Neural cell (in vitro differentiated cells): ENCODE measurements around the gene ACTN4. TPM values are rescaled to one million over a fixed set of nuclear protein-coding genes. Genes with fewer than 3 reads are reported as not detected.

Experiments
- H2AFZ ChIP-seq: fragments of 200-600, 300-800 bp; sonication (generic), shearing (Covaris generic); 2 replicates; pipeline ENCODE4 v1.6.0; 2014; ENCODE audit warnings: low read depth, mild to moderate bottlenecking, antibody characterized with exemption, low read length, moderate library complexity
- H3F3A ChIP-seq: fragments of 200-600 bp; shearing (Covaris generic); 2 replicates; pipeline ENCODE4 v1.6.1; 2016; ENCODE audit warnings: mild to moderate bottlenecking, moderate library complexity, mixed read lengths, antibody characterized with exemption, low read length; ENCODE audit not compliant: insufficient read depth, poor library complexity, severe bottlenecking
- H3K27ac ChIP-seq: fragments of 200-600, 300-800 bp; sonication (generic), shearing (Covaris generic); 2 replicates; pipeline ENCODE4 v1.5.1; 2014; ENCODE audit warnings: mild to moderate bottlenecking, low read length, moderate library complexity
- H3K27me3 ChIP-seq: fragments of 300-800, 200-600 bp; sonication (generic), shearing (Covaris generic); 2 replicates; pipeline ENCODE4 v1.6.0; 2014; ENCODE audit warnings: mild to moderate bottlenecking, low read depth, low read length, moderate library complexity; ENCODE audit not compliant: insufficient read depth
- H3K36me3 ChIP-seq: fragments of 300-800, 200-600 bp; sonication (generic), shearing (Covaris generic); 2 replicates; pipeline ENCODE4 v1.5.1; 2014; ENCODE audit warnings: mild to moderate bottlenecking, antibody characterized with exemption, low read length, moderate library complexity; ENCODE audit not compliant: insufficient read depth
- H3K4me2 ChIP-seq: fragments of 300-800, 200-600 bp; sonication (generic), shearing (Covaris generic); 2 replicates; pipeline ENCODE4 v1.6.0; 2014; ENCODE audit warnings: mild to moderate bottlenecking, low read length
- H3K4me3 ChIP-seq: fragments of 300-800, 200-600 bp; sonication (generic), shearing (Covaris generic); 2 replicates; pipeline ENCODE4 v1.5.1; 2014; ENCODE audit warnings: mild to moderate bottlenecking, low read length, moderate library complexity
- H3K79me2 ChIP-seq: fragments of 200-600 bp; shearing (Covaris generic); replicated peaks from 2 replicates; pipeline ENCODE4 v1.6.0; 2014; ENCODE audit warnings: mild to moderate bottlenecking, low read length, moderate library complexity; ENCODE audit not compliant: insufficient read depth
- H3K9ac ChIP-seq: fragments of 300-800, 200-600 bp; sonication (generic), shearing (Covaris generic); 2 replicates; pipeline ENCODE4 v1.6.1; 2016; ENCODE audit warnings: mild to moderate bottlenecking, low read length, mixed read lengths
- H3K9me2 ChIP-seq: fragments of 200-600 bp; shearing (Covaris generic); 2 replicates; pipeline ENCODE4 v1.6.1; 2016; ENCODE audit warnings: mild to moderate bottlenecking, low read length, mixed read lengths; ENCODE audit not compliant: insufficient read depth
- H3K9me3 ChIP-seq: fragments of 200-600, 300-800 bp; sonication (generic), shearing (Covaris generic); 2 replicates; pipeline ENCODE4 v1.6.1; 2016; ENCODE audit warnings: mild to moderate bottlenecking, mixed run types, low read length, moderate library complexity, mixed read lengths
- H4K20me1 ChIP-seq: fragments of 200-600 bp; shearing (Covaris generic); 2 replicates; pipeline ENCODE4 v1.6.1; 2016; ENCODE audit warnings: mild to moderate bottlenecking, mixed run types; ENCODE audit not compliant: insufficient read depth
- EP300 ChIP-seq: fragments of 450-650 bp; conservative IDR thresholded peaks from 2 replicates; pipeline ENCODE4 v1.6.1; 2014; ENCODE audit warnings: antibody characterized with exemption, mild to moderate bottlenecking, moderate library complexity; ENCODE audit not compliant: poor library complexity, severe bottlenecking
- EZH2 ChIP-seq: fragments of 200-600, 300-800 bp; shearing (Covaris generic), sonication (generic); IDR thresholded peaks from 2 replicates; pipeline ENCODE4 v1.6.1; 2014; ENCODE audit warnings: antibody characterized with exemption, low read length, borderline replicate concordance, mild to moderate bottlenecking; ENCODE audit not compliant: insufficient read depth, poor library complexity, severe bottlenecking
- MXI1 ChIP-seq: fragments of 450-650 bp; conservative IDR thresholded peaks from 2 replicates; pipeline ENCODE4 v1.6.1; 2014; ENCODE audit warnings: antibody characterized with exemption, mild to moderate bottlenecking; ENCODE audit not compliant: poor library complexity, severe bottlenecking
- POLR2AphosphoS5 ChIP-seq: IDR thresholded peaks from 2 replicates; pipeline ENCODE4 v1.6.1; 2012
- RAD21 ChIP-seq: fragments of 450-650 bp; conservative IDR thresholded peaks from 2 replicates; pipeline ENCODE4 v1.6.1; 2014; ENCODE audit warnings: antibody characterized with exemption, mild to moderate bottlenecking, moderate library complexity
- SMC3 ChIP-seq: fragments of 450-650 bp; conservative IDR thresholded peaks from 2 replicates; pipeline ENCODE4 v1.6.1; 2014; ENCODE audit warnings: antibody characterized with exemption, mild to moderate bottlenecking, moderate library complexity; ENCODE audit not compliant: poor library complexity
- TAF1 ChIP-seq: IDR thresholded peaks from 2 replicates; pipeline ENCODE4 v1.6.1; 2012; ENCODE audit warnings: low read depth
- polyA plus RNA-seq: library from polyadenylated mRNA; depleted of rRNA; stranded (reverse); fragments of >200 nt; gene quantifications from 2 replicates; pipeline ENCODE4 v1.2.3, GENCODE V29; 2014
- TF ChIP-seq, protein P1 (sequence below): fragments of 450-650 bp; IDR thresholded peaks from 2 replicates; pipeline ENCODE4 v1.5.1; 2014; ENCODE audit warnings: antibody characterized with exemption, mild to moderate bottlenecking, moderate library complexity; ENCODE audit not compliant: poor library complexity, severe bottlenecking
- TF ChIP-seq, protein P2 (sequence below): IDR thresholded peaks from 2 replicates; pipeline ENCODE4 v1.6.1; 2012; ENCODE audit warnings: borderline replicate concordance

Gene ACTN4
- polyA plus RNA-seq, 1 donor from 2014 or later, result 54.0 TPM

DNA sequence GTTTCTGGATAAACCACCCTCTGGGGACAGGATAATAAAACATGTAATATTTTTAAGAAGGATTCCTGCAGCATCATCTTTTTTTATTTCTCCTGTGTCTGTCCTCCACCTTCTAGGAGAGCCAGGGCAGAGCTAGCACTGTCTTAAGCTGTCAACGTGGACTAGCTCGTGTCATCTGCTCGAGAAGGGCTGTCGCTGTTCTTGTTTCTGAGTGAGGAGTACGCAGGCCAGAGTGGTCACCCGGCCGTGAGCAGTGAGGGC is 83.0 kb downstream of the ACTN4 start:
- no peaks in the 10 kb centered on the region for H3K27me3 ChIP-seq
- H3K9me3 ChIP-seq, result no peaks in the 10 kb centered on the region
- TF ChIP-seq MXI1, result no peak
- no peak for TF ChIP-seq EZH2
- TF ChIP-seq RAD21, result no peak
- no peak for TF ChIP-seq TAF1
- no peak for TF ChIP-seq SMC3
- TF ChIP-seq POLR2AphosphoS5, result no peak
- TF ChIP-seq, protein P1, sequence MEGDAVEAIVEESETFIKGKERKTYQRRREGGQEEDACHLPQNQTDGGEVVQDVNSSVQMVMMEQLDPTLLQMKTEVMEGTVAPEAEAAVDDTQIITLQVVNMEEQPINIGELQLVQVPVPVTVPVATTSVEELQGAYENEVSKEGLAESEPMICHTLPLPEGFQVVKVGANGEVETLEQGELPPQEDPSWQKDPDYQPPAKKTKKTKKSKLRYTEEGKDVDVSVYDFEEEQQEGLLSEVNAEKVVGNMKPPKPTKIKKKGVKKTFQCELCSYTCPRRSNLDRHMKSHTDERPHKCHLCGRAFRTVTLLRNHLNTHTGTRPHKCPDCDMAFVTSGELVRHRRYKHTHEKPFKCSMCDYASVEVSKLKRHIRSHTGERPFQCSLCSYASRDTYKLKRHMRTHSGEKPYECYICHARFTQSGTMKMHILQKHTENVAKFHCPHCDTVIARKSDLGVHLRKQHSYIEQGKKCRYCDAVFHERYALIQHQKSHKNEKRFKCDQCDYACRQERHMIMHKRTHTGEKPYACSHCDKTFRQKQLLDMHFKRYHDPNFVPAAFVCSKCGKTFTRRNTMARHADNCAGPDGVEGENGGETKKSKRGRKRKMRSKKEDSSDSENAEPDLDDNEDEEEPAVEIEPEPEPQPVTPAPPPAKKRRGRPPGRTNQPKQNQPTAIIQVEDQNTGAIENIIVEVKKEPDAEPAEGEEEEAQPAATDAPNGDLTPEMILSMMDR, result no peak
- H2AFZ ChIP-seq, result no peak overlapping the region
- no peak overlapping the region for H3K4me2 ChIP-seq
- no peaks in the 10 kb centered on the region for H3K36me3 ChIP-seq
- no peak overlapping the region for H3K27ac ChIP-seq
- no peaks in the 10 kb centered on the region for H4K20me1 ChIP-seq
- H3K9me2 ChIP-seq, result no peaks in the 10 kb centered on the region
- H3K79me2 ChIP-seq, result no peaks in the 10 kb centered on the region
- H3F3A ChIP-seq, result no peaks in the 10 kb centered on the region
- H3K4me3 ChIP-seq, result no peak overlapping the region
- H3K9ac ChIP-seq, result no peak overlapping the region

GRCh38 chr19:38730731-38731589 is 83.5 kb downstream of the ACTN4 start:
- Histone ChIP-seq H4K20me1 (no peaks in the 10 kb centered on the region), H3K4me3 (no peak overlapping the region), H3K27me3 (peaks cover under 1% of the 10 kb centered on the region), H3K79me2 (no peaks in the 10 kb centered on the region), H3K9me2 (no peaks in the 10 kb centered on the region), H3K9ac (no peak overlapping the region), H3K9me3 (no peaks in the 10 kb centered on the region), H3F3A (no peaks in the 10 kb centered on the region), H3K27ac (no peak overlapping the region), H3K36me3 (no peaks in the 10 kb centered on the region), H3K4me2 (no peak overlapping the region), H2AFZ (no peak overlapping the region)
- TF ChIP-seq EP300 (no peak), MXI1 (no peak), RAD21 (no peak), SMC3 (no peak), POLR2AphosphoS5 (no peak), TAF1 (no peak), EZH2 (no peak)
- TF ChIP-seq, protein P2, sequence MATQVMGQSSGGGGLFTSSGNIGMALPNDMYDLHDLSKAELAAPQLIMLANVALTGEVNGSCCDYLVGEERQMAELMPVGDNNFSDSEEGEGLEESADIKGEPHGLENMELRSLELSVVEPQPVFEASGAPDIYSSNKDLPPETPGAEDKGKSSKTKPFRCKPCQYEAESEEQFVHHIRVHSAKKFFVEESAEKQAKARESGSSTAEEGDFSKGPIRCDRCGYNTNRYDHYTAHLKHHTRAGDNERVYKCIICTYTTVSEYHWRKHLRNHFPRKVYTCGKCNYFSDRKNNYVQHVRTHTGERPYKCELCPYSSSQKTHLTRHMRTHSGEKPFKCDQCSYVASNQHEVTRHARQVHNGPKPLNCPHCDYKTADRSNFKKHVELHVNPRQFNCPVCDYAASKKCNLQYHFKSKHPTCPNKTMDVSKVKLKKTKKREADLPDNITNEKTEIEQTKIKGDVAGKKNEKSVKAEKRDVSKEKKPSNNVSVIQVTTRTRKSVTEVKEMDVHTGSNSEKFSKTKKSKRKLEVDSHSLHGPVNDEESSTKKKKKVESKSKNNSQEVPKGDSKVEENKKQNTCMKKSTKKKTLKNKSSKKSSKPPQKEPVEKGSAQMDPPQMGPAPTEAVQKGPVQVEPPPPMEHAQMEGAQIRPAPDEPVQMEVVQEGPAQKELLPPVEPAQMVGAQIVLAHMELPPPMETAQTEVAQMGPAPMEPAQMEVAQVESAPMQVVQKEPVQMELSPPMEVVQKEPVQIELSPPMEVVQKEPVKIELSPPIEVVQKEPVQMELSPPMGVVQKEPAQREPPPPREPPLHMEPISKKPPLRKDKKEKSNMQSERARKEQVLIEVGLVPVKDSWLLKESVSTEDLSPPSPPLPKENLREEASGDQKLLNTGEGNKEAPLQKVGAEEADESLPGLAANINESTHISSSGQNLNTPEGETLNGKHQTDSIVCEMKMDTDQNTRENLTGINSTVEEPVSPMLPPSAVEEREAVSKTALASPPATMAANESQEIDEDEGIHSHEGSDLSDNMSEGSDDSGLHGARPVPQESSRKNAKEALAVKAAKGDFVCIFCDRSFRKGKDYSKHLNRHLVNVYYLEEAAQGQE, result no peak
- TF ChIP-seq, protein P1, result no peak
